ENCODE measurements around the gene KCNJ16. TPM values are rescaled to one million over a fixed set of nuclear protein-coding genes. Genes with fewer than 3 reads are reported as not detected.
"Not testable (repeated sequence)": the region's sequence is repeated elsewhere in the genome, so short reads cannot be mapped to it uniquely, and the experiment has no call there.

KCNJ16 gene
- total RNA-seq, 1 donor from 2014 or later, result 0.27 TPM

DNA sequence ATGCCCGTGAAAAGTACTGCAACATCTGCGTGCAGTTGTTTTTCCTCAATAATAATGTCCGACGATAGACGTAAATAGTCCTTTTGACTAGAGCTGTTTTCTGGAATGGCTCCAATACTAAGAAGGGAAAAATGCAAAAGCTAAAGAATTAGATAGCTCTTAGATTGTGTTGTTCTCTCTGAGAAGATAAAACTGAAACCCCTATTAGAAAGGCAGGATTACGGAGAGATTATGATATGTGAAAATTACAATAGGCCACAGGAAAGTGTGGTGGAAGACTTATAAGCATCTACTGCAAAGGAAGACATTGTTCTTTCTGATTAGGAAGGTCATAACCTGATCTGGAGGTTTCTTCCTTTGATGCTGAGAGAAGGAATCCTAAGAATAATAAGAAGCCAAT, 33.5 kb upstream of the KCNJ16 start:
- no peak for DNase-seq
- Mint-ChIP-seq H3K9me3 (ENCODE audit: unreplicated experiment) (no peaks in the 10 kb centered on the region), H3K27ac (ENCODE audit: unreplicated experiment) (no peak overlapping the region), H3K27me3 (ENCODE audit: unreplicated experiment) (no peaks in the 10 kb centered on the region), H3K36me3 (ENCODE audit: unreplicated experiment) (no peaks in the 10 kb centered on the region), H3K4me1 (ENCODE audit: low read depth, unreplicated experiment) (no peaks in the 10 kb centered on the region), H3K4me3 (ENCODE audit: unreplicated experiment) (no peak overlapping the region)
- TF ChIP-seq, protein P1, sequence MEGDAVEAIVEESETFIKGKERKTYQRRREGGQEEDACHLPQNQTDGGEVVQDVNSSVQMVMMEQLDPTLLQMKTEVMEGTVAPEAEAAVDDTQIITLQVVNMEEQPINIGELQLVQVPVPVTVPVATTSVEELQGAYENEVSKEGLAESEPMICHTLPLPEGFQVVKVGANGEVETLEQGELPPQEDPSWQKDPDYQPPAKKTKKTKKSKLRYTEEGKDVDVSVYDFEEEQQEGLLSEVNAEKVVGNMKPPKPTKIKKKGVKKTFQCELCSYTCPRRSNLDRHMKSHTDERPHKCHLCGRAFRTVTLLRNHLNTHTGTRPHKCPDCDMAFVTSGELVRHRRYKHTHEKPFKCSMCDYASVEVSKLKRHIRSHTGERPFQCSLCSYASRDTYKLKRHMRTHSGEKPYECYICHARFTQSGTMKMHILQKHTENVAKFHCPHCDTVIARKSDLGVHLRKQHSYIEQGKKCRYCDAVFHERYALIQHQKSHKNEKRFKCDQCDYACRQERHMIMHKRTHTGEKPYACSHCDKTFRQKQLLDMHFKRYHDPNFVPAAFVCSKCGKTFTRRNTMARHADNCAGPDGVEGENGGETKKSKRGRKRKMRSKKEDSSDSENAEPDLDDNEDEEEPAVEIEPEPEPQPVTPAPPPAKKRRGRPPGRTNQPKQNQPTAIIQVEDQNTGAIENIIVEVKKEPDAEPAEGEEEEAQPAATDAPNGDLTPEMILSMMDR (IDR thresholded peaks at IDR 0.05; ENCODE audit: partially characterized antibody, unreplicated experiment), result no peak

DNA sequence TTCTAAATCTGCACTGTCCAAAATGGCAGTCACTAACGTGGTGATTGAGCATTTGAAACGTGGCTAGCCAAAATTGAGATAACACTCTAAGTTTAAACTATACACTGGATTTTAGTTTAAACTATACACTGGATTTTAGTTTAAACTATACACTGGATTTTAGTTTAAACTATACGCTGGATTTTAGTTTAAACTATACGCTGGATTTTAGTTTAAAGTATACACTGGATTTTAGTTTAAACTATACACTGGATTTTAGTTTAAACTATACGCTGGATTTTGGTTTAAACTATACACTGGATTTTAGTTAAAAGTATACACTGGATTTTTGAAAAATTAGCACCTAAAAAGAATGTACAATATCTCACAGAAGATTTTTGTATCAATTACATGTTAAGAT, 29.2 kb upstream of the KCNJ16 start:
- H3K27ac Mint-ChIP-seq (ENCODE audit: unreplicated experiment); H3K9me3 Mint-ChIP-seq (ENCODE audit: unreplicated experiment); H3K4me3 Mint-ChIP-seq (ENCODE audit: unreplicated experiment); H3K36me3 Mint-ChIP-seq (ENCODE audit: unreplicated experiment); H3K4me1 Mint-ChIP-seq (ENCODE audit: low read depth, unreplicated experiment); DNase-seq; H3K27me3 Mint-ChIP-seq (ENCODE audit: unreplicated experiment): not testable (repeated sequence)

DNA sequence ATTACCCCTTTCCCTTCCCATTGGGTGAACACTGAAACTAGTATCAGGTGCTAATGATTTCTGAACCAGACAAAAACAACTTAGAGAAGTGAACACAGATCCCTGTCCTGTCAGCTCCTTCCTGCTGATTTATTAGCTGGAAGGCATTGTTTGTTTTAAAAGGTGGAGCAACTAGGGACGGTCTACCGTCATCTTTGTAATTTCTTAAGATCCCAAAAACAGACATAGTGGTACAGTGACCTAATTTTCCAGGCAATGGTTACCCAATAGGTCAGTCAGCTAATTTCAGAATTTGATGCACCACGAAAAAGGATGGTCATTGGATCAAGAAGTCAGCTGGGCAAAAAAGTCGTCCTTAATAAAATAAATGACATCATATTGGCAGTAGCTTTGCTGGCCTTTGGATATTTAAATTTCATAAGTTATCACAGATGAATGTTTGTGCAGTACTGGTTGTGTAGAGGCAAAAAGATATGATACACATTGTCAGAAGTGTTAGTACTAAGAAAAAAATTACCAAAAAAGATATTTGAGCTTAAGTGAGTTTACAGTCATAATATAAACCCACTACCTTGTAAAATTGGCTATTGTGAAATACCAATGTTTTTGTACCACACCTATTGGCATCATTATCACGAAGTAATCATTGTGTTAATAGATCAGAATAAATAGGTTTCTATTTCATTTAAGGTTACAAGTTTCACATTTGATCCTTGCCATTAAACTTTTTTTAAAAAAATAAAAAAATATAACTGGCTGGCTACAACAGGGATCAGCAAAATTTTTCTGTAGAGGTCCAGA, 27.2 kb upstream of the KCNJ16 start:
- DNase-seq, result no peak
- no peak overlapping the region for H3K4me3 Mint-ChIP-seq (ENCODE audit: unreplicated experiment)
- H3K36me3 Mint-ChIP-seq (ENCODE audit: unreplicated experiment), result no peaks in the 10 kb centered on the region
- H3K27me3 Mint-ChIP-seq (ENCODE audit: unreplicated experiment), result no peaks in the 10 kb centered on the region
- no peaks in the 10 kb centered on the region for H3K9me3 Mint-ChIP-seq (ENCODE audit: unreplicated experiment)
- H3K4me1 Mint-ChIP-seq (ENCODE audit: low read depth, unreplicated experiment), result no peaks in the 10 kb centered on the region
- TF ChIP-seq, protein P1 (IDR thresholded peaks at IDR 0.05; ENCODE audit: partially characterized antibody, unreplicated experiment), result no peak
- H3K27ac Mint-ChIP-seq (ENCODE audit: unreplicated experiment), result no peak overlapping the region

DNA sequence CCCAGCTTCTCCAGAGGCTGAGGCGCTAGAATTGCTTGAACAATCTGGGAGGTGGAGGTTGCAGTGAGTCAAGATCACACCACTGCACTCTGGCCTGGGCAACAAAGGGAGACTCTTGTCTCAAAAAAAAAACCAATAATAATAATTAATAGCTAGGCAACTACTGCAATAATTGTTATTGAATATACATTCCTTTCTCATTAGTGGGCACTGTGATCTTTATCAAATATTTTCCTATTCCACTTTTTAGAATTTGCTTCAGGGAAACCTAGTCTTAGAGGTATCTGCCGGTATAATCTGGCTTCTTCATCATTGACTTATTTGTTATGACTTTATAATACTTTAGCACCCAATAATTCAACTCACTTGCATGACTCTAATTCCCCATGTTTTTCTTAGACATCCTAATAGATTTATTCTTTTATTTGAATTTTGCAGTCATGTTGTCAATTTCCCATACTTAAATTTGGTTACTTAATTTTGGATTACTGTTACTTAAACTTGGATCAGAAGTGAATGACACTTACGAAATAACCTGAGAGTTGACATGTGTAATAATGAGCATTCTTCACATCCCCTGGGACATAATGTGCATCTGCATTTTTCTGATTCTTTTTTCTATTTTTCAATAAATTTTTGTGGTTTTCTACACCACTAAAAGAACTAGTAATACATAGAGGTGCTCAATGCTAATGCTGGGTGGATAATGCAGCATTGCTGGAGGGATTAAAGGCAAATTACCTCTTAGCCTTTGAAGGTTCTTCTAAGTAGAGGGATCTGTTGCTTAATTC, 25.0 kb upstream of the KCNJ16 start:
- no peak for DNase-seq

DNA sequence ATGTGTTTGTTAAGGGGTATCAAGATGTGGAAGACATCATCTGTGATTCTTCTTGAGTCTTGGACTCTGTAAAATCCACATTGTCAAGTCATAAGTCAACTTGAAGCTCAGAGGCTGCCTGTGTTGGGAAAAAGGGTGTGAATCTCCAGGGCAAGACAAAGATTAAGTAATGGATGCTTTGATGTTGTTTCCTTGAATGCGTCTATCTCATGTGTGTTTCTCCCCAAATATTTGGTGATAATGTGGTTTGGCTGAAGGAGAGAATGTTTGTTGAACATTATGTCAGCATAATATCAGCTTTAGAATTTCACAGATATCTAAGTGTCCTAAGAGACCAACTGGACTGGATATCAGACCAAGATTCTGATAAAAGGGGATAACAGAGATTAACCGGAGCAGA, 24.1 kb upstream of the KCNJ16 start:
- Mint-ChIP-seq H3K9me3 (ENCODE audit: unreplicated experiment) (no peaks in the 10 kb centered on the region), H3K4me3 (ENCODE audit: unreplicated experiment) (no peak overlapping the region), H3K27ac (ENCODE audit: unreplicated experiment) (no peak overlapping the region), H3K36me3 (ENCODE audit: unreplicated experiment) (no peaks in the 10 kb centered on the region), H3K4me1 (ENCODE audit: low read depth, unreplicated experiment) (peaks cover 2% of the 10 kb centered on the region), H3K27me3 (ENCODE audit: unreplicated experiment) (no peaks in the 10 kb centered on the region)
- DNase-seq, result no peak
- TF ChIP-seq, protein P1 (IDR thresholded peaks at IDR 0.05; ENCODE audit: partially characterized antibody, unreplicated experiment), result no peak

More for the DNA sequence above, 25.0 kb upstream of the KCNJ16 start:
- Mint-ChIP-seq H3K4me1 (ENCODE audit: low read depth, unreplicated experiment) (no peaks in the 10 kb centered on the region), H3K27ac (ENCODE audit: unreplicated experiment) (no peak overlapping the region), H3K27me3 (ENCODE audit: unreplicated experiment) (no peaks in the 10 kb centered on the region), H3K9me3 (ENCODE audit: unreplicated experiment) (no peaks in the 10 kb centered on the region), H3K36me3 (ENCODE audit: unreplicated experiment) (no peaks in the 10 kb centered on the region), H3K4me3 (ENCODE audit: unreplicated experiment) (no peak overlapping the region)
- TF ChIP-seq, protein P1 (IDR thresholded peaks at IDR 0.05; ENCODE audit: partially characterized antibody, unreplicated experiment), result no peak
